SU-DHL-6 (cell line): Measurements from ENCODE around the gene UBE2O.

Experiments
- H2AFZ ChIP-seq: fragments of 200-600 bp; sonication (generic); 2 replicates; pipeline ENCODE4 v1.6.1; 2014; ENCODE audit warnings: low read depth, mild to moderate bottlenecking, moderate library complexity, mixed read lengths, antibody characterized with exemption, low read length; ENCODE audit not compliant: severe bottlenecking
- H3F3A ChIP-seq: fragments of 200-600 bp; shearing (Covaris generic); 2 replicates; pipeline ENCODE4 v1.6.0; 2016; ENCODE audit warnings: antibody characterized with exemption, mild to moderate bottlenecking; ENCODE audit not compliant: insufficient read depth
- H3K27ac ChIP-seq: fragments of 200-600 bp; sonication (generic); 2 replicates; pipeline ENCODE4 v1.5.1; 2016; ENCODE audit warnings: low read depth, mild to moderate bottlenecking, low read length, moderate library complexity, mixed read lengths
- H3K27me3 ChIP-seq: fragments of 200-600 bp; sonication (generic), shearing (Covaris generic); 2 replicates; pipeline ENCODE4 v1.6.0; 2014; ENCODE audit warnings: mild to moderate bottlenecking, low read length
- H3K36me3 ChIP-seq: fragments of 200-600 bp; sonication (generic); 2 replicates; pipeline ENCODE4 v1.6.1; 2014; ENCODE audit warnings: mild to moderate bottlenecking, low read length, mixed read lengths
- H3K4me2 ChIP-seq: fragments of 300-600, 200-600 bp; shearing (Covaris generic), sonication (generic); 2 replicates; pipeline ENCODE4 v1.6.0; 2014; ENCODE audit warnings: low read length, low read depth, mild to moderate bottlenecking; ENCODE audit not compliant: poor library complexity, severe bottlenecking
- H3K4me3 ChIP-seq: fragments of 200-600 bp; sonication (generic); 2 replicates; pipeline ENCODE4 v1.5.1; 2014; ENCODE audit warnings: antibody characterized with exemption, low read length, mild to moderate bottlenecking, mixed read lengths; ENCODE audit not compliant: insufficient read depth, poor library complexity, severe bottlenecking
- H3K79me2 ChIP-seq: fragments of 200-600 bp; sonication (generic); 2 replicates; pipeline ENCODE4 v1.6.1; 2014; ENCODE audit warnings: mild to moderate bottlenecking, low read length, moderate library complexity; ENCODE audit not compliant: insufficient read depth
- H3K9ac ChIP-seq: fragments of 200-600 bp; sonication (generic); 2 replicates; pipeline ENCODE4 v1.7.0; 2014; ENCODE audit warnings: mild to moderate bottlenecking, low read length
- H3K9me2 ChIP-seq: fragments of 200-600 bp; sonication (generic); replicated peaks from 2 replicates; pipeline ENCODE4 v1.6.1; 2014; ENCODE audit warnings: low read length; ENCODE audit not compliant: insufficient read depth
- H3K9me3 ChIP-seq: fragments of 200-600 bp; sonication (generic); 2 replicates; pipeline ENCODE4 v1.6.1; 2014; ENCODE audit warnings: low read length, mixed read lengths; ENCODE audit not compliant: insufficient read depth
- H4K20me1 ChIP-seq: fragments of 200-600 bp; sonication (generic); 2 replicates; pipeline ENCODE4 v1.6.1; 2014; ENCODE audit warnings: low read depth, mild to moderate bottlenecking, antibody characterized with exemption, low read length, moderate library complexity, mixed read lengths
- EZH2phosphoT487 ChIP-seq: fragments of 200-600 bp; sonication (generic), shearing (Covaris generic); conservative IDR thresholded peaks from 2 replicates; pipeline ENCODE4 v1.6.1; 2018; ENCODE audit warnings: mild to moderate bottlenecking, antibody characterized with exemption, low read length, moderate library complexity, mixed read lengths
- TF ChIP-seq, protein P1 (sequence below): fragments of 200-600 bp; sonication (generic); IDR thresholded peaks from one replicate; pipeline ENCODE4 v1.5.1; 2017; ENCODE audit warnings: antibody characterized with exemption, mild to moderate bottlenecking, low read length, moderate library complexity; ENCODE audit not compliant: insufficient read depth, poor library complexity, severe bottlenecking

The UBE2O gene

GRCh38 chr17:76490112-76490710, 37.3 kb upstream of the UBE2O start:
- Histone ChIP-seq H3K27ac (peak overlapping the region; percentile 90; the same call in 1 of the 2 replicates), H3F3A (peaks cover 33% of the 10 kb centered on the region), H3K9me3 (no peaks in the 10 kb centered on the region), H3K4me3 (no peak overlapping the region), H2AFZ (no peak overlapping the region), H3K27me3 (no peaks in the 10 kb centered on the region), H3K79me2 (no peaks in the 10 kb centered on the region), H3K9ac (no peak overlapping the region), H3K4me2 (no peak overlapping the region), H3K36me3 (no peaks in the 10 kb centered on the region), H4K20me1 (no peaks in the 10 kb centered on the region), H3K9me2 (no peaks in the 10 kb centered on the region)
- TF ChIP-seq, protein P1, sequence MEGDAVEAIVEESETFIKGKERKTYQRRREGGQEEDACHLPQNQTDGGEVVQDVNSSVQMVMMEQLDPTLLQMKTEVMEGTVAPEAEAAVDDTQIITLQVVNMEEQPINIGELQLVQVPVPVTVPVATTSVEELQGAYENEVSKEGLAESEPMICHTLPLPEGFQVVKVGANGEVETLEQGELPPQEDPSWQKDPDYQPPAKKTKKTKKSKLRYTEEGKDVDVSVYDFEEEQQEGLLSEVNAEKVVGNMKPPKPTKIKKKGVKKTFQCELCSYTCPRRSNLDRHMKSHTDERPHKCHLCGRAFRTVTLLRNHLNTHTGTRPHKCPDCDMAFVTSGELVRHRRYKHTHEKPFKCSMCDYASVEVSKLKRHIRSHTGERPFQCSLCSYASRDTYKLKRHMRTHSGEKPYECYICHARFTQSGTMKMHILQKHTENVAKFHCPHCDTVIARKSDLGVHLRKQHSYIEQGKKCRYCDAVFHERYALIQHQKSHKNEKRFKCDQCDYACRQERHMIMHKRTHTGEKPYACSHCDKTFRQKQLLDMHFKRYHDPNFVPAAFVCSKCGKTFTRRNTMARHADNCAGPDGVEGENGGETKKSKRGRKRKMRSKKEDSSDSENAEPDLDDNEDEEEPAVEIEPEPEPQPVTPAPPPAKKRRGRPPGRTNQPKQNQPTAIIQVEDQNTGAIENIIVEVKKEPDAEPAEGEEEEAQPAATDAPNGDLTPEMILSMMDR: no peak
- TF ChIP-seq EZH2phosphoT487: no peak

GRCh38 chr17:76487451-76488192, 34.7 kb upstream of the UBE2O start:
- Histone ChIP-seq H3K4me3 (no peak overlapping the region), H3K9ac (no peak overlapping the region), H2AFZ (no peak overlapping the region), H3K9me2 (no peaks in the 10 kb centered on the region), H3K79me2 (no peaks in the 10 kb centered on the region), H3K4me2 (no peak overlapping the region), H4K20me1 (no peaks in the 10 kb centered on the region), H3K27me3 (no peaks in the 10 kb centered on the region), H3K27ac (no peak overlapping the region), H3F3A (peaks cover 35% of the 10 kb centered on the region), H3K9me3 (no peaks in the 10 kb centered on the region), H3K36me3 (no peaks in the 10 kb centered on the region)
- TF ChIP-seq EZH2phosphoT487: no peak
- TF ChIP-seq, protein P1: no peak

DNA sequence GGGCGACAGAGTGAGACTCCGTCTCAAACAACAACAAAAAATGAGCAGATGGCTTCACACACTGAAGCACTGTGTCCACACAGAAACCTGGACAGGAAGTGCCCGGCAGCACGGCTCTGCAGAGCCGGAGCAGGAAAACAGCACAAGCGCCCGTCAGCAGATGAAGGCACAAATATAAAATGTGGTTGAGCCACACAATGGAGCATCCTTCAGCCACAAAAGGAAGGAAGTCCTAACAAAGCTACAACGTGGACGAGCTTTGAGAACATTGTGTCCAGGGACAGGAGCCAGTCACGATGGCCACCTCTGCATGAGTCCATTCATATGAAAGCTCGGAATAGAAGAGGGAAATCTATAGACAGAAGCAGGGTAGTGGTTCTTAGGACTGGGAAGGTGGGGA, 32.6 kb upstream of the UBE2O start:
- Histone ChIP-seq H3K36me3 (no peaks in the 10 kb centered on the region), H3K9me3 (no peaks in the 10 kb centered on the region), H2AFZ (peak overlapping the region; percentile 5), H3K4me2 (peak overlapping the region; percentile 42), H3K79me2 (no peaks in the 10 kb centered on the region), H4K20me1 (no peaks in the 10 kb centered on the region), H3K27ac (peak overlapping the region; percentile 84), H3K9me2 (no peaks in the 10 kb centered on the region), H3K9ac (peak overlapping the region; percentile 26; the same call in 1 of the 2 replicates), H3K4me3 (no peak overlapping the region), H3F3A (peaks cover 43% of the 10 kb centered on the region), H3K27me3 (no peaks in the 10 kb centered on the region)
- TF ChIP-seq, protein P1: no peak
- TF ChIP-seq EZH2phosphoT487: no peak
